HFFc6 (cell line): ENCODE data around the gene PIGN. TPM values are rescaled to one million over a fixed set of nuclear protein-coding genes. Genes with fewer than 3 reads are reported as not detected.

Source experiments
- DNase-seq: peaks from one replicate; pipeline ENCODE4 v3.0.0-alpha.2; 2018
- H3K27ac Mint-ChIP-seq: 2 replicates; pipeline ENCODE4 v1.8.0; 2020; ENCODE audit warnings: mild to moderate bottlenecking, mixed read lengths
- H3K27me3 Mint-ChIP-seq: 2 replicates; pipeline ENCODE4 v1.8.0; 2021; ENCODE audit warnings: mild to moderate bottlenecking, moderate library complexity, mixed read lengths; ENCODE audit not compliant: insufficient read depth
- H3K36me3 Mint-ChIP-seq: 2 replicates; pipeline ENCODE4 v1.8.0; 2021; ENCODE audit warnings: low read depth, mixed read lengths
- H3K4me1 Mint-ChIP-seq: 2 replicates; pipeline ENCODE4 v1.8.0; 2020; ENCODE audit warnings: low read depth, mixed read lengths
- H3K4me3 Mint-ChIP-seq: 2 replicates; pipeline ENCODE4 v1.8.0; 2020; ENCODE audit warnings: mild to moderate bottlenecking, moderate library complexity, mixed read lengths
- H3K9me3 Mint-ChIP-seq: 2 replicates; pipeline ENCODE4 v1.8.0; 2020; ENCODE audit warnings: mild to moderate bottlenecking, mixed read lengths
- CTCF ChIP-seq: fragments of 200-600 bp; sonication (generic); IDR thresholded peaks from 2 replicates; pipeline ENCODE4 v1.5.0; 2021; ENCODE audit warnings: antibody characterized with exemption, mild to moderate bottlenecking
- total RNA-seq, 6 experiments: library from RNA; stranded (reverse); fragmentation: NEBNext Ultra II Directional; extraction: Animal tissue kit (Norgen Biotek cat#: 25700); gene quantifications; 2 replicates in 1 of 6; 3 replicates in 5 of 6; pipeline ENCODE4 v1.2.3, GENCODE V29; 2021

Gene PIGN
- total RNA-seq, 6 experiments from 2014 or later: 21.0 to 25.9 (median 24.7) TPM

- peaks cover 25% of the 10 kb centered on the region for H3K36me3 Mint-ChIP-seq
- peaks cover 4% of the 10 kb centered on the region for H3K9me3 Mint-ChIP-seq
- H3K27me3 Mint-ChIP-seq: no peaks in the 10 kb centered on the region
- peaks cover 11% of the 10 kb centered on the region for H3K4me1 Mint-ChIP-seq
- no peak overlapping the region for H3K4me3 Mint-ChIP-seq
- no peak for TF ChIP-seq CTCF
- no peak for DNase-seq
- H3K27ac Mint-ChIP-seq: no peak overlapping the region
Measured at GRCh38 chr18:62211325-62211828, 24.5 kb upstream of the PIGN start.

DNA sequence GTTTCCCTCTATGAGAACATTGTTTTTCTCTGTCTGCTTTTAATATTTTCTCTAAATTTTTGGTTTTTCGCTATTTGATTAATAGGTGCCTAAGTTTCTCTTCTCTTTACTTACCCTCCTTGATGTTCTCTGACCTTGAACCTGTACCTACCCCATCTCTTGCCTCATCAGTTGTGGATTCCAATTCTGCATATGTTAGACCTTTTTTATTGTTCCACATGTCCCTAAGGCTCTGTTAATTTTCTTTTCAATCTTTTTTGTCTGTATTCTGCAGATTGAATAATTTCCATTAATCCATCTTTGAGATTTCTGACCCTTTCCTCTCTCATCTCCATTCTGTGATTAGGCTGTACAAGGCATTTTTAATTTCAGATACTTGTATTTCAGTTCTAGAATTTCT lies 23.3 kb upstream of the PIGN start:
- no peak for DNase-seq
- Mint-ChIP-seq H3K27ac (no peak overlapping the region), H3K9me3 (peaks cover 4% of the 10 kb centered on the region), H3K4me3 (no peak overlapping the region), H3K36me3 (peaks cover 22% of the 10 kb centered on the region), H3K27me3 (no peaks in the 10 kb centered on the region), H3K4me1 (peaks cover 11% of the 10 kb centered on the region)
- TF ChIP-seq CTCF: no peak

DNA sequence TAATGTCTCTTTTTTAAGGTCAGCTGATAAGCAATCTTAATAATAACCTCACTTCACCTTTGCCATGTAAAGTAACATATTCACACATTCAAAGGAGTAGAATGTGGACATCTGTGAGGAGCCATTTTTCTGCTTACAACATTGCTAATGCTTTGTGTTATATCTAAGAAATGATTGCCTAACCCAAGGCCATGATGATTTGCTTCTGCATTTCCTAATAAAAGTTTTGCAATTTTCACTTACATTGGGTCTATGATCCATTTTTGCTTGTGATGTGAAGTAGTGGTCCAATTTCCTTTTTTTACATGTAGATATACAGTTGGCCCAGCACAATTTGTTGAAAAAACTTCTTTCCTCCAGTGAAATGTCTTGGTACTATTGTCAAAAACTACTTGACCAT lies 22.2 kb upstream of the PIGN start:
- H3K27ac Mint-ChIP-seq: no peak overlapping the region
- no peak for DNase-seq
- peaks cover 4% of the 10 kb centered on the region for H3K9me3 Mint-ChIP-seq

GRCh38 chr18:62206593-62206992 lies 19.7 kb upstream of the PIGN start:
- Mint-ChIP-seq H3K36me3 (peaks cover 22% of the 10 kb centered on the region), H3K27ac (no peak overlapping the region), H3K4me1 (peaks cover 11% of the 10 kb centered on the region), H3K27me3 (no peaks in the 10 kb centered on the region), H3K4me3 (no peak overlapping the region), H3K9me3 (peaks cover 4% of the 10 kb centered on the region)
- TF ChIP-seq CTCF: no peak
- DNase-seq: no peak

More for the DNA sequence above, 22.2 kb upstream of the PIGN start:
- Mint-ChIP-seq H3K36me3 (peaks cover 22% of the 10 kb centered on the region), H3K27me3 (no peaks in the 10 kb centered on the region), H3K4me3 (no peak overlapping the region), H3K4me1 (peaks cover 11% of the 10 kb centered on the region)
- TF ChIP-seq CTCF: no peak

GRCh38 chr18:62205824-62206223 lies 19.0 kb upstream of the PIGN start:
- Mint-ChIP-seq H3K9me3 (peaks cover 4% of the 10 kb centered on the region), H3K27me3 (no peaks in the 10 kb centered on the region), H3K4me3 (no peak overlapping the region), H3K27ac (no peak overlapping the region), H3K36me3 (peaks cover 22% of the 10 kb centered on the region), H3K4me1 (peaks cover 10% of the 10 kb centered on the region)
- no peak for TF ChIP-seq CTCF
- no peak for DNase-seq

GRCh38 chr18:62201870-62202269 lies 15.0 kb upstream of the PIGN start:
- DNase-seq: no peak
- H3K36me3 Mint-ChIP-seq: no peaks in the 10 kb centered on the region
- H3K27me3 Mint-ChIP-seq: no peaks in the 10 kb centered on the region
- H3K27ac Mint-ChIP-seq: no peak overlapping the region
- H3K4me3 Mint-ChIP-seq: no peak overlapping the region
- H3K4me1 Mint-ChIP-seq: peaks cover 10% of the 10 kb centered on the region
- TF ChIP-seq CTCF: no peak
- H3K9me3 Mint-ChIP-seq: no peaks in the 10 kb centered on the region
